Stimulated activated CD4-positive, alpha-beta T cell treated with anti-CD3 and anti-CD28 coated beads, Interleukin-12 subunit alpha, Interleukin-12 subunit beta, amount 100 ng/mL, for 24 hours (primary cell): ENCODE data around the gene DNAJA2.
"Not testable (repeated sequence)": the region's sequence is repeated elsewhere in the genome, so short reads cannot be mapped to it uniquely, and the experiment has no call there.

Source experiments
- DNase-seq, 2 experiments: peaks; one replicate each; pipeline ENCODE4 v3.0.0-alpha.2; 2020; ENCODE audit warnings: low read depth in 2 of 2

Gene DNAJA2

DNA sequence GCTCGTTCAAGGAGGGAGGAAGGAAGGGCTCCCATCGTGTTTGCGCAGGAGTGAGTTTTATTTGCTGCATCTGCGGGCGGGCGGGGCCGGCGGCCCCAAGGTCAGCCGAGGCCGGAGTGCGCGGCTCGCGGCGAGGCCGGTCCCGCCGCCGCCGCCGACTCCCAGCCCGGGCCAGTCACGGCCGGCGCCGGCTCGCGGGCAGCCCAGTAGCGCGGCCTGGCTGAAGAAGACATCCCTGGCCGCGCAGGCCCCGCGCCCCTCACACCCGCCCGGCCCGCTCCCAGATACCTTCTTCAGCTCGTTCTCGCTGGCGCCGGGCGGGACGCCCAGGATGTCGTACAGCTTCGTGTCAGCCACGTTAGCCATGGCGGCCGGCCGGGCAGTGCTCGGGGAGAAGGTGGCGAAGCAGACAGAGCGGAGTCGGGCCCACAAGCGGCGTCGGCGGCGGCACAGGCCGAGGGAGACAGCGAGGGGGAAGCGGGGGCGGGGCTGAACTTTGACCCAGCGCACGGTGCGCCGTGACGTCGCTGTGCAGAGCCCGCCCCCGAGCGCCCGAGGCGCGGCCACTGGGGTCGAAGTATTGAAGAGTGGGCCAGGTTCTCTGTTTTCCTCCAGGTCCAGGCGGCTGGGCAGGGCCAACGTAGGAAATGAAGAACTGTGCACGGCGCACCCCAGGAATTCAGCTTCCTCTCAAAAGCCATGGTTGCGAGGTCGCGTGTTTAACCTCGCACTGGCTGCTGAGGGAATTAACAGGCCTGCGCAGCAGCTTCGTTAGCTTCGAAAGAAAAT lies at the start of gene DNAJA2:
Gene DNAJA2, minus strand, starts transcription at position 468 of the 789 bp plus-strand sequence. Its CDS starts 102 bp downstream, at position 366.
- DNase-seq, result peak; percentile 84 to 91

DNA sequence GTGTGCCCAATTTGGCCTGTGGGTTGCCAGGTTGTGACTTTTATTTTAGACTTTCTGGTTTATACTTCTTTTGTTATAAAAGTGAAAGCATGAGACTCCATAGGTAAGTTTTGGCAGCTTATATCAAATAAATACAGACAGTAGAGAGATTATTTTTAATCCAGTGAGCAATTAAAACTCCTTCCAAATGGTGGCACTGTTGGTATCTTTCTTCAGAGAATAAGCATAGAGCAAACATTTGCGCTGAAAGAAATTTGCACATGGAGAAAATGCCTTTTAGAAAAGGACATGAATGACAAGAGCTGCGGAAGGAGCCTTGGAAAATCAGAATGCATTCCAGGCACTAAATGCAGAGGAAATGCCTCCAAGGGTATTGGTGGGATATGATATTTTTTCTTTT lies 46.1 kb upstream of the DNAJA2 start:
- no peak for DNase-seq

GRCh38 chr16:47018223-47018891 lies 44.9 kb upstream of the DNAJA2 start:
- peak in 1 of 2 experiments; percentile 36 for DNase-seq

DNA sequence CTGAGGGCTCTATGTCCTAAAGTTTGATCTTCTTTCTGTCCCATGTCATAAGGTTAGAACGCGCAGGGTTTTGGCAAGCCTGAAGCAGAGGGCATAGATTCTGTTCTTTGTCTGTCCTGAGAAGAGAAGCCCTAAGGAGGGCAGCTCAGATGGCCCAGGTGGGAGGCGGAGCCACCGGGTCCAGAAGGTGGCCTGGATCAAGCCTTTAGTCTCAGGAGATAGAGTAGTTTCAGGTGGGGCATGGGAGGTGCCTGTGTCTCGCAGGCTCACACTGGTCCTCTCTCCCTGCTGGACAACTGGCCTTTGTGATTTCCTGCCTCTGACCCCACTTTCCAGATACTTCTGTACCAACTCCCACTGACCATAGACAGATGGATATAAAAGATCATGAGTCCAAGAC lies 44.2 kb upstream of the DNAJA2 start:
- no peak for DNase-seq

GRCh38 chr16:47016700-47017133 lies 43.2 kb upstream of the DNAJA2 start:
- DNase-seq, result peak in 1 of 2 experiments; percentile 6

DNA sequence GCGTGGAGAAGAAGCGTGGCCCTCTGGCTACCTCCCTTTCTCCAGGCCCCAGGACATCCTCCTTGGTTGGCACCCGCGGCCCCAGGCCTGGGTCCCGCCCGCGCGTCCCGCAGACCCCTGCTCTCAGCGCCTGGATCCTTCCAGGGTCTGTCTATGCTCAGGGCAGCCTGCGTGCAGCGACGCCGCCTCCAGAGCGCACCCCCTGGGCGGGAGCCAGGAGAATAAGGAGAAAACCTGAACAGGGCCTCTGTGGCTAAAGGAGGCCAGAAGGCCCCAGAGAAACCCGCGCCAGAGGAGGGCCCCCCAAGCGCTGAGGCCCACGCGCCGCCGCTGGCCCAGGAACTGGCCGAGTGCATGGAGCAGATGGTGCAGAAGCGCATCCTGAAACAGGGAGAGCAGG lies 40.4 kb upstream of the DNAJA2 start:
- DNase-seq, result no peak

GRCh38 chr16:47013172-47013571 lies 39.7 kb upstream of the DNAJA2 start:
- no peak for DNase-seq

DNA sequence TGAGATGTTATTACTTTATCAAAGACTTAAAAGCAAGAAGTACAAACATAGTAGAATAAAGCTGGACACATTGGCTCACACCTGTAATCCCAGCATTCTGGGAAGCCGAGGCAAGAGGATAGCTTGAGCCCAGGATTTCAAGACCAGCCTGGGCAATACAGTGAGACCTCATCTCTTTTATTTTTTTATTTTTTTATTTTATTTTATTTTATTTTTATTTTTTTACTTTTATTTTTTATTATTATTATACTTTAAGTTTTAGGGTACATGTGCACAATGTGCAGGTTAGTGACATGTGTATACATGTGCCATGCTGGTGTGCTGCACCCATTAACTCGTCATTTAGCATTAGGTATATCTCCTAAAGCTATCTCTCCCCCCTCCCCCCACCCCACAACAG lies 37.3 kb upstream of the DNAJA2 start:
- DNase-seq, result not testable (repeated sequence)

GRCh38 chr16:47008612-47009011 lies 35.1 kb upstream of the DNAJA2 start:
- no peak for DNase-seq

DNA sequence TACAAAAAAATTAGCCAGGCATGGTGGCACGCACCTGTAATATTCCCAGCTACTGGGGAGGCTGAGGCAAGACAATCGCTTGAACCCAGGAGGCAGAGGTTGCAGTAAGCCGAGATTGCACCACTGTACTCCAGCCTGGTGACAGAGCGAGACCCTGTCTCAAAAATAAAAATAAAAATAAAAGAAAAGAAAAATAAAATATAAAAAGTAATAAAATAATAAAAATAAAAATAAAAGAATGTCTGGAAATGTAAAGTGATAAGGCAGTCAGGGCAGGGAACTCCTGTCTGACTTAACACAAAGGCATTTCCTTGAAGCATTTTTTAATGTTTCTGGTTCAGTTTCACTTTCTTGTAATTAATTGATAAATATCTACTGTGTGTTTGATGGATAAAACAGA lies 34.7 kb upstream of the DNAJA2 start:
- no peak for DNase-seq

- no peak for DNase-seq
These were observed 31.2 kb upstream of the DNAJA2 start for GRCh38 chr16:47004652-47005051.

GRCh38 chr16:47000066-47000465 lies 26.6 kb upstream of the DNAJA2 start:
- DNase-seq, result not testable (repeated sequence)

GRCh38 chr16:46997844-46998243 lies 24.4 kb upstream of the DNAJA2 start:
- DNase-seq, result no peak

DNA sequence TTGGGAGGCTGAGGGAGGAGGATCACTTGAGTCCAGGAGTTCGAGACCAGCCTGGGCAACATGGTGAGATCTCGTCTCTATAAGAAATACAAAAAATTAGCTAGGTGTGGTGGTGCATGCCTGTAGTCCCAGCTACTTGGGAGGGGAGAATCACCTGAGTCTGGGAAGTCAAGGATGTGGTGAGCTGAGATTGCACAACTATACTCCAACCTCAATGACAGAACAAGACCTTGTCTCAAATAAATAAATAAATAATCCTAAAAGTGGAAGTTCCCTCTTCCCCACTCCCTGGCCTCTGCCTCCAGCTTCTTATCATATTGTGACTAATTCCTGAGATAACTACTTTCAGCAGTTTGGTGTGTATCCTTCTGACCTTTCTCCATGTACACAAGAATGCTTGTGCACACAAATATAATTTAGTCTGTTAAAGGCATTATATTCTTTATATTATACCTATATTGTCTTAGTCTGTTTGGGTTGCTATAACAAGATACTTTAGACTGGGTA lies 23.5 kb upstream of the DNAJA2 start:
- no peak for DNase-seq

DNA sequence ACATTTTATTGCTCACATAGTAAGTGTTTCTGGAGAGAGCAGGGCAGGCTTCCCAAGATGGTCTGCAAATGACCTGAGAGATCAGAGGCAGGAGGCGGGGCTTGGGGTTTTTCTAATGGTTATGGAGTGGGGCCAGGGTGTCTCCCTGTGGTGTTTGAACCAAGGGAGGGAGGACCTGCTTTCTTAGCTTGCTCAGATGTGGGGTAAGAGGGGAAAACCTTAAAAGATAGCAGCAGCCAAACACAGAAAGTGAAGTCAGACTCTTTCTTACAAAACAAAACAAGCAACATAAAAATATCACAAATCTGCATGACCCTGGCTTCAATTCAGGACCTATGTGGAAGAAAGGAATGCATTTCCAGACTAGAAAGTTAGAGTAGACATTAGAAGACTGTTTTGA lies 22.9 kb upstream of the DNAJA2 start:
- no peak for DNase-seq

- no peak for DNase-seq
These were observed 18.5 kb upstream of the DNAJA2 start for GRCh38 chr16:46991729-46992704.

DNA sequence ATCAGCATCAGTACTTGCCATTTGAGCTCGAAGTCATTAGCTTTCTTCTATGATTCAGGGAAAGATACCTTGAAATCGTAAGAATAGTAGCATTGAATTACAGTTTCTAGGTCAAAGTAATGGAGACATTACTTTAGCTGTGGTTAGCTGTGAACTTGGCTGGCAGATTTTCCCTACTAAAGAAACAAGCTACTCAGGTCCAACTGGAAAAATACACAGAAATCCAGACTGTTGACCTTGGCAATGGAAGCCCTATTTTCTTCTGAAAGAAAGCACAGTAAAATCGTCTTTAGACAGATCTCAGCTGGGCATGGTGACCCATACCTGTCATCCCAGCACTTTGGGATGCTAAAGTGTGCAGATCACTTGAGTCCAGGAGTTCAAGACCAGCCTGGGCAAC lies 13.4 kb upstream of the DNAJA2 start:
- no peak for DNase-seq

DNA sequence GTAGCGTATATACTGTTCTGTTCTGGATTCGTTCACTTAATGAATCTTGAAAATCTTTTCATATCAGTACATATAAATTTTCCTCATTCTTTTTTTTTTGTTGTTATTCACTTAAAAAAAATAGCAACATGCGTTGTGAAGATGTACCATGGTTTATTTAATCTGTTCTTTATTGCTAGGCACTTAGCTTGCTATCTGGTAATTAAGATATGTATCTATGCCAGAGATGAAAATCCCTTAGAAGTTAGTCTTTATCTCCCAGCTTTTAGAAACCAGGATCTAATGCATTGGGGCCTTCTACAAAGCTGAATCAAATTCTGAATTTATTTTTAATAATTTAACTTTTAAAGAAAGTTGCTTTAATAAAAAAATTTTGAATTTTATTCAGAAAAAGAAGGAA lies 13.0 kb upstream of the DNAJA2 start:
- no peak for DNase-seq

DNA sequence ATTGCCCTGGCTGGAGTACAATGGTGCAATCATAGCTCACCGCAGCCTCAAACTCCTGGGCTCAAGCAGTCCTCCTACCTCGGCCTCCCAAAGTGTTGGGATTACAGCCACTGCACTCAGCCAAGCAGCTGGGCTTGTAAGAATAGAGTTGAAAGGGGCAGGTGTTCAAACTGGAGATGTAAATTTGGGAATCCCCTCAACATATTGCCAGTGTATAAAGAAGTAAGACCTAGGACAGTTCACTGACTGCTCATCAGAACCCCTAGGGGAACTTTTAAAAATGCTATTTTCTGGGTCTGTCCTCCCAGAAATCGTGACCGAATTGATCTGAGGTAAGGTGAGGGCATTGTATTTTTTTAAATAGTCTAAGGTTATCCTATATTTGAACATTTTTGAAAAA lies 8.9 kb upstream of the DNAJA2 start:
- no peak for DNase-seq

- DNase-seq, result no peak
These were observed 7.5 kb upstream of the DNAJA2 start for GRCh38 chr16:46980926-46981325.

GRCh38 chr16:46976550-46976949 lies 3.1 kb upstream of the DNAJA2 start:
- DNase-seq, result no peak
